HG03354 (cell line): ENCODE data around the gene QRICH2.
"Not testable (repeated sequence)": the region's sequence is repeated elsewhere in the genome, so short reads cannot be mapped to it uniquely, and the experiment has no call there.

ENCODE experiments used
- ATAC-seq: cut with Tn5 transposase; IDR thresholded peaks from one replicate; pipeline ENCODE4 v1.9.1; 2021; ENCODE audit warnings: mild to moderate bottlenecking; ENCODE audit not compliant: unreplicated experiment, poor library complexity, severe bottlenecking

Gene QRICH2

GRCh38 chr17:76307966-76308338, at the start of gene QRICH2:
QRICH2 (minus strand) TSS chr17:76308276; CDS start chr17:76307998, 278 bp downstream.
- ATAC-seq, result no peak

GRCh38 chr17:76357597-76358158, 49.6 kb upstream of the QRICH2 start:
- ATAC-seq, result no peak

- no peak for ATAC-seq
Measured at GRCh38 chr17:76356803-76357456, 48.9 kb upstream of the QRICH2 start.

- ATAC-seq, result no peak
Measured at GRCh38 chr17:76354747-76355310, 46.8 kb upstream of the QRICH2 start.

- ATAC-seq, result no peak
Measured at GRCh38 chr17:76354317-76354729, 46.2 kb upstream of the QRICH2 start.

- ATAC-seq, result peak; percentile 91
Measured at GRCh38 chr17:76353599-76354316, 45.7 kb upstream of the QRICH2 start, which contains the start of gene PRPSAP1. PRPSAP1 (minus strand) TSS chr17:76353916; CDS start chr17:76353703, 213 bp downstream.

GRCh38 chr17:76353004-76353598, 45.0 kb upstream of the QRICH2 start:
- peak; percentile 11 for ATAC-seq

- ATAC-seq, result no peak
Measured at GRCh38 chr17:76351526-76352071, 43.5 kb upstream of the QRICH2 start.

GRCh38 chr17:76350463-76350862, 42.4 kb upstream of the QRICH2 start:
- ATAC-seq, result no peak

GRCh38 chr17:76346936-76347335, 38.9 kb upstream of the QRICH2 start:
- ATAC-seq, result not testable (repeated sequence)

- no peak for ATAC-seq
Measured at GRCh38 chr17:76345377-76345974, 37.4 kb upstream of the QRICH2 start.

- no peak for ATAC-seq
Measured at GRCh38 chr17:76343106-76343505, 35.0 kb upstream of the QRICH2 start.

- ATAC-seq, result no peak
Measured at GRCh38 chr17:76341301-76341700, 33.2 kb upstream of the QRICH2 start.

- ATAC-seq, result no peak
Measured at GRCh38 chr17:76337413-76337777, 29.3 kb upstream of the QRICH2 start.

- no peak for ATAC-seq
Measured at GRCh38 chr17:76336756-76337412, 28.8 kb upstream of the QRICH2 start.

- no peak for ATAC-seq
Measured at GRCh38 chr17:76335716-76336381, 27.8 kb upstream of the QRICH2 start.

GRCh38 chr17:76333673-76334505, 25.8 kb upstream of the QRICH2 start:
- ATAC-seq, result no peak

- ATAC-seq, result no peak
Measured at GRCh38 chr17:76331083-76331482, 23.0 kb upstream of the QRICH2 start.
